BE2C (cell line): ENCODE results near the gene CUL2.

Experiments used
- DNase-seq: peaks from one replicate; pipeline ENCODE4 v3.0.0-alpha.2; 2020
- H3K27me3 ChIP-seq: fragments of 250-450 bp; sonication (Bioruptor Pico); 2 replicates; pipeline ENCODE4 v1.5.1; 2020; ENCODE audit warnings: mild to moderate bottlenecking
- H3K36me3 ChIP-seq: fragments of 250-450 bp; sonication (Bioruptor Pico); 2 replicates; pipeline ENCODE4 v1.5.1; 2020; ENCODE audit warnings: mild to moderate bottlenecking
- H3K4me1 ChIP-seq: fragments of 250-450 bp; sonication (Bioruptor Pico); 2 replicates; pipeline ENCODE4 v1.5.1; 2020
- H3K4me3 ChIP-seq: 2 replicates; pipeline ENCODE4 v1.5.1; 2011; ENCODE audit warnings: low read depth, low read length
- H3K9me3 ChIP-seq: fragments of 250-450 bp; sonication (Bioruptor Pico); 2 replicates; pipeline ENCODE4 v1.5.1; 2020
- TF ChIP-seq, protein P1 (sequence below): IDR thresholded peaks from 2 replicates; pipeline ENCODE4 v1.5.1; 2012; ENCODE audit warnings: mild to moderate bottlenecking, low read depth, low read length

Gene CUL2

DNA sequence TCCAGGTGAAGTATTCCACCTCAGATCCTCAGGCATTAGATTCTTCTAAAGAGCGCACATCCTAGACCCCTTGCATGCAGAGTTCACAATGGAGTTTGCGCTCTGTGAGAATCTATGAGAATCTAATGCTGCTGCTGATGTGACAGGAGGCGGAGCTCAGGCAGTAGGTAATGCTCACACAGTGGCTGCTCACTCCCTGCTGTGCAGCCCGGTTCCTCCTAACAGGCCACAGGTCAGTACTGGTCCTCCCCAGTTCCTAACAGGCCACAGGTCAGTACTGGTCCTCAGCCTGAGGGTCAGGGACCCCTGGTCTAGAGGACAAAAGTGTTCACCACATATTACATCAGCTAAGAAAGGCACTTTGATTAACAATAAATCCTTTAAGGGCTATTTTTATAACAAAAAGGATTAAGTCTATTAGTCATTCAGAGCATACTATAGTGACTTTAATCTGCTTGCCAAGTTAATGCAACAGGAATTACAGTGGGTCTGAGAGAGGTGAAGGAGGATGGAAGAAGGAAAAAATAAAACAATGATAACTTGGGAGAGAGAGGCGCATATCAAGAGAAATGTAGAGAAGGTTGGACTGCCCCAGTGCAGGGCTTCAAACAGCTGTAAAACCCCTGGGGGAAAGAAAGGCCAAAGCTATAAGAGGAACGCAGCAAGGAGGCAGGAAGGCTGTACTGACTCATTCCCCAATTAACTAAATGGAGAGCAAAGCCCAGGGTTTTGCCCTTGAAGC lies 49.2 kb downstream of the CUL2 start:
- Histone ChIP-seq H3K4me1 (no peaks in the 10 kb centered on the region), H3K36me3 (peaks cover 13% of the 10 kb centered on the region), H3K9me3 (no peaks in the 10 kb centered on the region), H3K27me3 (no peaks in the 10 kb centered on the region), H3K4me3 (no peak overlapping the region)
- TF ChIP-seq, protein P1, sequence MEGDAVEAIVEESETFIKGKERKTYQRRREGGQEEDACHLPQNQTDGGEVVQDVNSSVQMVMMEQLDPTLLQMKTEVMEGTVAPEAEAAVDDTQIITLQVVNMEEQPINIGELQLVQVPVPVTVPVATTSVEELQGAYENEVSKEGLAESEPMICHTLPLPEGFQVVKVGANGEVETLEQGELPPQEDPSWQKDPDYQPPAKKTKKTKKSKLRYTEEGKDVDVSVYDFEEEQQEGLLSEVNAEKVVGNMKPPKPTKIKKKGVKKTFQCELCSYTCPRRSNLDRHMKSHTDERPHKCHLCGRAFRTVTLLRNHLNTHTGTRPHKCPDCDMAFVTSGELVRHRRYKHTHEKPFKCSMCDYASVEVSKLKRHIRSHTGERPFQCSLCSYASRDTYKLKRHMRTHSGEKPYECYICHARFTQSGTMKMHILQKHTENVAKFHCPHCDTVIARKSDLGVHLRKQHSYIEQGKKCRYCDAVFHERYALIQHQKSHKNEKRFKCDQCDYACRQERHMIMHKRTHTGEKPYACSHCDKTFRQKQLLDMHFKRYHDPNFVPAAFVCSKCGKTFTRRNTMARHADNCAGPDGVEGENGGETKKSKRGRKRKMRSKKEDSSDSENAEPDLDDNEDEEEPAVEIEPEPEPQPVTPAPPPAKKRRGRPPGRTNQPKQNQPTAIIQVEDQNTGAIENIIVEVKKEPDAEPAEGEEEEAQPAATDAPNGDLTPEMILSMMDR, result no peak
- no peak for DNase-seq

DNA sequence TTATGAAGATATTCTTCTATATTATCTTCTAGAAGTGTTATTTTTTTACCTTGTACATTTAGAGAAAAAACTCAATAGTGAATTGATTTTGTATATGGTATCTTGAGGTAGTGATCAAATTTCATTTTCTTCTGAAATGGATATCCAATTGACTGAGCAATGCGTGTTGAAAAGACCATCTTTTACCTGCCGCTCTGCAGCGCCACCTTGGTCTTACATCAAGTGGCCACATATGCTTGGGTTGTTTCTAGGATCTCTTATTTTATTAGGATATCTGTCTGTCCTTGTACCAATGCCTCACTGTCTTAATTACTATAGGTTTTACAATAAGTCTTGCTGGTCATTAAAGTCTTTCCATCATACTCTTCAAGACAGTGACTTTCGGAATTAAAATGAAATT lies 53.0 kb downstream of the CUL2 start:
- Histone ChIP-seq H3K27me3 (no peaks in the 10 kb centered on the region), H3K9me3 (no peaks in the 10 kb centered on the region), H3K36me3 (peaks cover 26% of the 10 kb centered on the region), H3K4me3 (no peak overlapping the region), H3K4me1 (no peaks in the 10 kb centered on the region)
- DNase-seq, result no peak
- TF ChIP-seq, protein P1, result no peak

DNA sequence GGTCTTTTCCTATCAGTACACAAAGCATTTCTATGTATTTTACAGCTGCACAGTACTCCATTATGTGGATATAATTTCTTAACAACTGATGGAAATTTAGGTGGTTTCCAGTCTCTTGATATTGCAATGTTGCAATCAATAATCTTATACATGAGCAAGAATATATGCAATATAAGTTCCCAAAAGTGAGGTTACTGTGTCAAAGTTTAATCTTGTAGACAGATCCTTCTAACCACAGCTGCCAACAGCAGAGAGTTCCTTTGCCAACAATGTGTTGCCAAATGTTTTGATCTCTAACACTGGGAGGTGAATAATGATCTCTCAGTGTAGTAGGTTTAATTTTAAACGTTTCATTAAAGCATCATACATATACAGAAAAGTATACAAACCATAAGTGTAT lies 54.5 kb downstream of the CUL2 start:
- H3K9me3 ChIP-seq, result no peaks in the 10 kb centered on the region
- H3K36me3 ChIP-seq, result peaks cover 28% of the 10 kb centered on the region
- H3K4me3 ChIP-seq, result no peak overlapping the region
- H3K27me3 ChIP-seq, result no peaks in the 10 kb centered on the region
- TF ChIP-seq, protein P1, result no peak
- no peak for DNase-seq
- H3K4me1 ChIP-seq, result no peaks in the 10 kb centered on the region

DNA sequence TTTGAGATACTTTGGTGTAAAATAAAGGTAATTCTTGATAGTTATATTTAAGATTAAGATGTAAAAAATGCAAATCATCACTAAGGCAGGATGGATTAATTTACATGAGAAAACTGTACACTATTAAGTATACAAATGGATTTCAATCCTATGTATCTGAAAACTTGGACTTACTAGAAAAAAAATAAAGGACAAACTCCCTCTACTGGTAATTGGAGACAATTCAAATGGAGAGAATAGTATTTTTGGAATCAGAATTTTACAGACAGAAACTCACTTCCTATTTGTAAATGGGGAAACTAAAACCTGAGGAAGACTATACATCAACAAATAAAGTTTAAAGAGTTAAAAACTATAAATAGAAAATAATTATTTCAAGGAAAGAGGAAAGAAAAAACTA lies 62.6 kb downstream of the CUL2 start:
- H3K36me3 ChIP-seq, result peaks cover 19% of the 10 kb centered on the region
- no peaks in the 10 kb centered on the region for H3K27me3 ChIP-seq
- H3K4me1 ChIP-seq, result no peaks in the 10 kb centered on the region
- H3K4me3 ChIP-seq, result no peak overlapping the region
- TF ChIP-seq, protein P1, result peak; percentile 32; the same call in 1 of the 2 replicates
- no peaks in the 10 kb centered on the region for H3K9me3 ChIP-seq
- no peak for DNase-seq

DNA sequence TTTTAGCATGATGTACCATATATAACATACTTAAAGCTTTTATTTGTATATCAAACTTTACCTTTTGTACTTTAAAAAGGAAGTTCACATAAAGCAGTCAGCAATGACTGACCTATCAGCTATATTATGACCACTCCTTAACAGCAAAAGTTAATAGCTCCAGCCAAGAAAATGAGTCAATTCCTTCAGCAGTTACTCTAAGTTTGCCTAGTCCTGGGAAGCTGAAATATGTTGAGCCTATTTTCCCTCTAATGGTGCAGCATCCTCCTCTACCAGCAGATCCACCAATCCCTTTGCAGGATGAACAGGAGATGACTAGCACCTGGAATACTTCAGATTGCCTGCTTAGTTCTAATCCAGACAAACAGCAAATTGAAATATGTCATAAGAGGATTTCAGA lies 64.2 kb downstream of the CUL2 start:
- DNase-seq, result no peak
- H3K27me3 ChIP-seq, result no peaks in the 10 kb centered on the region
- peaks cover 12% of the 10 kb centered on the region for H3K36me3 ChIP-seq
- H3K4me3 ChIP-seq, result no peak overlapping the region
- no peaks in the 10 kb centered on the region for H3K9me3 ChIP-seq
- H3K4me1 ChIP-seq, result no peaks in the 10 kb centered on the region
- TF ChIP-seq, protein P1, result no peak

DNA sequence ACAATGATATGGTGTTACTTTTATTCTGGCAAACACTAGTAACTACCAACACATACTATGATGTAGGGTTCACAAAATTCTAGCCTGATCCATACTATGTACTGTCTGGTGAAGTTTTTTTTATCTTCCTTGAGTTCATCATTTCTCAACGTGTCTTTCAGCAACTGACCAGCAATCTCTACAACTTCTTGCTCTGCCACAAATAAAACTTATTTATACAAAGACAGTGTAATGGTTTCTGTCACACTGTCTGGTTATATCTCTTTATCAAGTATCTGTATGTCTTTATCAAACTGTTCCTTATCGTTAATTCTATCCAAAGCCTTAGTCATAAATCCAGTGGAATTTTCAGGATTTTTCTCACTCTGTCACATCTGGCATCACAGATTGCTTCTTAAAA lies 69.7 kb downstream of the CUL2 start:
- H3K4me3 ChIP-seq, result no peak overlapping the region
- no peak for DNase-seq
- H3K27me3 ChIP-seq, result no peaks in the 10 kb centered on the region
- no peaks in the 10 kb centered on the region for H3K4me1 ChIP-seq
- H3K9me3 ChIP-seq, result no peaks in the 10 kb centered on the region
- TF ChIP-seq, protein P1, result no peak
- H3K36me3 ChIP-seq, result peaks cover 8% of the 10 kb centered on the region; the same call in 1 of the 2 replicates
